HEK293T (cell line): ENCODE measurements around the gene TAAR2.
"Not testable (repeated sequence)": the region's sequence is repeated elsewhere in the genome, so short reads cannot be mapped to it uniquely, and the experiment has no call there.

Experiments
- CTCF ChIA-PET: fragments of 350-600 bp; formaldehyde crosslinking; extraction: SDS; loops from one replicate; lab custom pipeline; 2021; ENCODE audit warnings: antibody characterized with exemption, inconsistent platforms; lab: Yijun Ruan, JAX
- POLR2A ChIA-PET: fragments of 350-600 bp; formaldehyde crosslinking; extraction: SDS; loops from one replicate; lab custom pipeline; 2020; ENCODE audit warnings: antibody characterized with exemption, inconsistent platforms; lab: Yijun Ruan, JAX
- DNase-seq: peaks from one replicate; pipeline ENCODE4 v3.0.0; 2012; ENCODE audit warnings: mixed read lengths; ENCODE audit errors: extremely low spot score
- ARNT ChIP-seq: fragments of 450-650 bp; IDR thresholded peaks from 2 replicates; pipeline ENCODE4 v1.6.1; 2017; ENCODE audit warnings: mild to moderate bottlenecking
- BHLHE40 ChIP-seq: fragments of 450-650 bp; IDR thresholded peaks from 2 replicates; pipeline ENCODE4 v1.6.1; 2016; ENCODE audit warnings: mild to moderate bottlenecking, moderate library complexity, borderline replicate concordance
- CTBP1 ChIP-seq: fragments of 450-650 bp; IDR thresholded peaks from 2 replicates; pipeline ENCODE4 v1.6.1; 2016; ENCODE audit warnings: borderline replicate concordance
- ELF4 ChIP-seq: fragments of 450-650 bp; IDR thresholded peaks from 2 replicates; pipeline ENCODE4 v1.6.1; 2017; ENCODE audit warnings: antibody characterized with exemption
- FOXA1 ChIP-seq: fragments of 450-650 bp; IDR thresholded peaks from 2 replicates; pipeline ENCODE4 v1.6.1; 2016; ENCODE audit warnings: mild to moderate bottlenecking
- FOXK2 ChIP-seq: fragments of 450-650 bp; IDR thresholded peaks from 2 replicates; pipeline ENCODE4 v1.6.1; 2016; ENCODE audit warnings: mild to moderate bottlenecking
- FOXM1 ChIP-seq: fragments of 450-650 bp; IDR thresholded peaks from 2 replicates; pipeline ENCODE4 v1.6.1; 2017; ENCODE audit warnings: mild to moderate bottlenecking, borderline replicate concordance
- HDGF ChIP-seq: fragments of 450-650 bp; IDR thresholded peaks from 2 replicates; pipeline ENCODE4 v1.6.1; 2017; ENCODE audit warnings: antibody characterized with exemption, borderline replicate concordance
- L3MBTL2 ChIP-seq: fragments of 450-650 bp; conservative IDR thresholded peaks from 2 replicates; pipeline ENCODE4 v1.6.1; 2016; ENCODE audit warnings: mild to moderate bottlenecking
- LEF1 ChIP-seq: fragments of 450-650 bp; IDR thresholded peaks from 2 replicates; pipeline ENCODE4 v1.6.1; 2017; ENCODE audit warnings: mild to moderate bottlenecking, borderline replicate concordance
- NFRKB ChIP-seq: fragments of 450-650 bp; IDR thresholded peaks from 2 replicates; pipeline ENCODE4 v1.6.1; 2016; ENCODE audit warnings: mild to moderate bottlenecking, moderate library complexity
- PKNOX1 ChIP-seq: fragments of 450-650 bp; IDR thresholded peaks from 2 replicates; pipeline ENCODE4 v1.6.1; 2016
- SP1 ChIP-seq: fragments of 450-650 bp; IDR thresholded peaks from 2 replicates; pipeline ENCODE4 v1.6.1; 2017
- SUZ12 ChIP-seq: fragments of 450-650 bp; IDR thresholded peaks from 2 replicates; pipeline ENCODE4 v1.6.1; 2016; ENCODE audit warnings: mild to moderate bottlenecking
- TARDBP ChIP-seq: fragments of 450-650 bp; IDR thresholded peaks from 2 replicates; pipeline ENCODE4 v1.6.1; 2016
- ZNF384 ChIP-seq: fragments of 450-650 bp; IDR thresholded peaks from 2 replicates; pipeline ENCODE4 v1.6.1; 2016

The TAAR2 gene

GRCh38 chr6:132604635-132605152 is 19.4 kb downstream of the TAAR2 start:
- ChIA-PET CTCF (interaction anchor here (0.6 kb wide), 1 partner anchor 16 kb away, joined by 5 read pairs; no protein-coding TSS in a partner anchor), POLR2A (no interaction called here)

GRCh38 chr6:132600900-132601299 is 23.2 kb downstream of the TAAR2 start:
- CTCF ChIA-PET, POLR2A ChIA-PET, DNase-seq: not testable (repeated sequence)

More at GRCh38 chr6:132604635-132605152, 19.4 kb downstream of the TAAR2 start:
- TF ChIP-seq LEF1, result no peak
- no peak for TF ChIP-seq L3MBTL2
- TF ChIP-seq FOXK2, result no peak
- TF ChIP-seq PKNOX1, result no peak
- DNase-seq, result no peak

GRCh38 chr6:132598473-132598872 is 25.6 kb downstream of the TAAR2 start:
- ChIA-PET CTCF (interaction anchor here (0.6 to 1.6 kb wide), 7 partner anchors 8 to 130 kb away, joined by 3 to 5 read pairs (median 3); no protein-coding TSS in a partner anchor), POLR2A (no interaction called here)
- TF ChIP-seq NFRKB (no peak), L3MBTL2 (no peak), ELF4 (no peak), PKNOX1 (no peak), ZNF384 (no peak), TARDBP (no peak), FOXK2 (no peak), FOXA1 (no peak), SUZ12 (no peak), HDGF (no peak), BHLHE40 (no peak), ARNT (no peak)
- peak; percentile 71 for DNase-seq

GRCh38 chr6:132596201-132596600 is 27.9 kb downstream of the TAAR2 start:
- no peak for DNase-seq
- ChIA-PET CTCF (interaction anchor here (0.7 kb wide), 1 partner anchor 128 kb away, joined by 3 read pairs; no protein-coding TSS in a partner anchor), POLR2A (interaction anchor here (0.6 kb wide), 1 partner anchor 25 kb away, joined by 3 read pairs; no protein-coding TSS in a partner anchor)
- TF ChIP-seq ELF4 (no peak), BHLHE40 (no peak), CTBP1 (no peak), L3MBTL2 (no peak), SP1 (no peak), PKNOX1 (no peak), FOXM1 (no peak), NFRKB (no peak), HDGF (no peak), LEF1 (no peak), ZNF384 (no peak), TARDBP (no peak), FOXK2 (no peak)

GRCh38 chr6:132592855-132593254 is 31.2 kb downstream of the TAAR2 start:
- ChIA-PET CTCF (no interaction called here), POLR2A (no interaction called here)
- TF ChIP-seq LEF1 (no peak), SUZ12 (no peak), SP1 (no peak), BHLHE40 (no peak), ARNT (no peak), HDGF (no peak), NFRKB (no peak), ELF4 (no peak), PKNOX1 (no peak), FOXK2 (no peak), ZNF384 (no peak), CTBP1 (no peak), L3MBTL2 (no peak), TARDBP (no peak), FOXM1 (no peak), FOXA1 (no peak)
- DNase-seq, result no peak

- DNase-seq, result no peak
- CTCF ChIA-PET, result interaction anchor here (1.0 kb wide), 1 partner anchor 8 kb away, joined by 3 read pairs; no protein-coding TSS in a partner anchor
- POLR2A ChIA-PET, result no interaction called here
- no peak for TF ChIP-seq CTBP1
- TF ChIP-seq SUZ12, result no peak
- no peak for TF ChIP-seq SP1
- no peak for TF ChIP-seq NFRKB
- TF ChIP-seq ELF4, result no peak
- no peak for TF ChIP-seq ZNF384
These were observed 33.7 kb downstream of the TAAR2 start for GRCh38 chr6:132590362-132590761.
